Posterior vena cava (tissue), 2 donors: ENCODE measurements around the gene GGT6. TPM values are rescaled to one million over a fixed set of nuclear protein-coding genes. Genes with fewer than 3 reads are reported as not detected.
"Not testable (repeated sequence)": the region's sequence is repeated elsewhere in the genome, so short reads cannot be mapped to it uniquely, and the experiment has no call there.

Source experiments
- DNase-seq: peaks from one replicate; pipeline ENCODE4 v3.0.0-alpha.2; 2020; ENCODE audit warnings: low spot score
- intact Hi-C, 2 donors: fragments of 100-400 bp; cut with DNase I; formaldehyde crosslinking; loops; one replicate each; pipeline versions ENCODE4 v1.14.1 to v1.14.2; 2022 to 2023
- long read RNA-seq, 2 donors: library from polyadenylated mRNA; unstranded; transcript quantifications; one replicate each; pipeline ENCODE4 v2.0.0, GENCODE V29; 2020 to 2021
- total RNA-seq, 2 donors: library from RNA; stranded (reverse); fragmentation: NEBNext Ultra II Directional; extraction: Animal tissue kit (Norgen Biotek cat#: 25700); gene quantifications; one replicate each; pipeline ENCODE4 v1.2.1, GENCODE V29; 2021
- donor health status: DM: yes; HTN: yes; CAD: no.
- donor health status: DM: yes; HTN: yes; CAD: no.

GGT6 gene
- not detected for total RNA-seq
- long read RNA-seq, donor 1 = 0 reads
- long read RNA-seq, donor 2 = 0 reads

DNA sequence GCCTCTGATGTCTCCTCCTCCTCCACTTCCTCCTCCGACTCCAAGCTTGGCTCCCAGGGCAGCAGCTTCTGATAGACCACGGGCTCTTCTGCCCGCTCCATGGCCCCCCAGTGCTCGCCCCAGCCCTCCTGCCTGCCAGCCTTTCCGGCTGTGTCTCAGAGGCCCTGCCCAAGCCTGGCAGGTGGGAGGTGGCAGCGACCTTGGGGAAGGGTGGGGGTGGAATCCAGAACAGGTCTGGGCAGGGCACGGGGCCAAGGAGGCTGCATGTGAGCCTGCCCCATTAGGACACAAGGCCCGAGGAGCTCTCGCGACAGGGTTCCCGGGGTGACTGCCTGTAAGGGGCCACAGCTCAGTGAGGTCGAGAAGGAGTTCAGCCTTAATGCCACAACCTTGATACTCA lies at the start of gene GGT6:
TSS of gene GGT6 (minus strand) at position 157 of the 400 bp plus-strand sequence. CDS start at position 101, 56 bp downstream.
- DNase-seq = peak; percentile 66
- intact Hi-C loops = no loop called here

- DNase-seq = no peak
- intact Hi-C loops = no loop called here
Observed at GRCh38 chr17:4610162-4610561, 49.8 kb upstream of the GGT6 start.

DNA sequence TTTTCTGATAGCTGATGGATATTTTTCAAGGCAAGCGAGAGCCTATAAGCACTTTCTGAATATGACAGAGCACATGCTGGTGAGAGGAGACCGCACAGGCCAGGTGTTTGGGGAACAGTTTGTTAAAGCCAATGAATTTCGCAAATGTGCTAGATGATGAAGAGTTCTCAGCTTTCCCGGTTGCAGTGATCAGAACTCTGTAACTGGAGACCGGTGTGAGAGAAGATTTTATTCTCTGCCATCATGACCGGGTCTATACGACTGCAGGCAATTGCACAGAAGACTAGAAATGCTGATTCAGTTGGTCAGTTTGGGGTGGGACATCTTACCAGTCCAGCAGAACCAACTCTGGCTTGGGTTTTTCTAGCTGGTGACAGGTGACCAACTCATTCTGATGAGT lies 49.4 kb upstream of the GGT6 start:
- intact Hi-C loops = no loop called here
- no peak for DNase-seq

DNA sequence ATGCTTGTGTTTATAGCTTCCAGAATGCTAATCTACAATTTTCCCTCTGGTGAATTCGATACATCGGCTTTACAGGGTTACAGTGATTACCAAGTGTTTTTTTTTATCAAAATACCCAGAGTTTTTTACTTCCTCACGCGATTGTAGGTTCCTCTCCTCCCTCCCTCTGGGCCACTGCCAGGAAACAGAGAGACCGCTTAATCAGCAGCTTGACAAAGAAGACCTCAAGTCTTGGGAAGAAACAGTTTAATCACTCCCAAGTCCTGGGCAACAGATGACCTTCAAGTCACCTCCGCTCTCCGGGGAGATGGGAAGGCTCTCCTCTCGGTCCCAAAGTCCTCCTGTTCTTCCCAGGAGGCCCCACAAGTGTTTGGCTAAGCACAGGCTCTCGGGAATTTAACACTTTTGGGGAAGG lies 47.4 kb upstream of the GGT6 start:
- peak; percentile 92 for DNase-seq
- intact Hi-C loops = no loop called here

DNA sequence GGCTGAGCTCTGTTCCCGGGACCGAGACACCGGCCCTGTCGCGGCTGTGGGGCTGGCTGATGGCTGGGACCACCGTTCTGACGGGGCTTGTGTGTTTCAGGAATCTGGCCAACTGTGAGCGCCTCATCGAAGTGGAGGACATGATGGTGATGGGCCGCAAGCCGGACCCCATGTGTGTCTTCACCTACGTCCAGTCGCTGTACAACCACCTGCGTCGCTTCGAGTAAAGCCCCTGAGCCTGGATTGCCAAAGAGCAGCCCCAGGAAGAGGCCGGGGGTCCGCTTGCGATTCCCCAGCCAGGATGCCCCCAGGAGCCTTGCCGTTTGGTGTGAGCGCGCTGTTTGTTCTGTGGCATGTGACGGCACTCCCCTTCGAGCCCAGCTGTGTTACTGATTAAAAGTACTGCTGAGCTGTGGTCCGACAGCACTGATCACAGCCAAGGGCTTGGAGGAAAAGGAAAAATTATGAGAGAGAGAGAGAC lies 46.9 kb upstream of the GGT6 start:
- no peak for DNase-seq
- intact Hi-C loops = no loop called here

DNA sequence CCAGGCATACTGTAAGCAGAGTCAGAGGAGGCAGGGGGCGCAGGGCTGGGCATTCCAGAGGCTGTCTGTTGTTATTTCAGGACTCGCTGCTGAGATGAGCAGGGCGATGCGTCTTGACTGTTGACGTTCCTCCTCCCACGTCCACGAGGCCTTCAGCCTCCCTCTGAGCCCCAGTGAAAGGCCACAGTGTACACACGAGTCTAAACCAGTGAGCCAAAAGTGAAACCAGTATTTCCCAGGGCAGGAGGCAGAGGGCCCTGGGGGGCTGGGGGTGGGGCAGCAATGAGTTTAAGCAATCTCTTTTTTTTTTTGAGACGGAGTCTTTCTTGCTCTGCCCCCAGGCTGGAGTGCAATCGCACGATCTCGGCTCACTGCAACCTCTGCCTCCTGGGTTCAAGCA lies 45.4 kb upstream of the GGT6 start:
- DNase-seq = no peak

GRCh38 chr17:4604736-4605135 lies 44.4 kb upstream of the GGT6 start:
- DNase-seq, intact Hi-C loops: not testable (repeated sequence)

More for the DNA sequence above, 45.4 kb upstream of the GGT6 start:
- intact Hi-C loops = no loop called here

DNA sequence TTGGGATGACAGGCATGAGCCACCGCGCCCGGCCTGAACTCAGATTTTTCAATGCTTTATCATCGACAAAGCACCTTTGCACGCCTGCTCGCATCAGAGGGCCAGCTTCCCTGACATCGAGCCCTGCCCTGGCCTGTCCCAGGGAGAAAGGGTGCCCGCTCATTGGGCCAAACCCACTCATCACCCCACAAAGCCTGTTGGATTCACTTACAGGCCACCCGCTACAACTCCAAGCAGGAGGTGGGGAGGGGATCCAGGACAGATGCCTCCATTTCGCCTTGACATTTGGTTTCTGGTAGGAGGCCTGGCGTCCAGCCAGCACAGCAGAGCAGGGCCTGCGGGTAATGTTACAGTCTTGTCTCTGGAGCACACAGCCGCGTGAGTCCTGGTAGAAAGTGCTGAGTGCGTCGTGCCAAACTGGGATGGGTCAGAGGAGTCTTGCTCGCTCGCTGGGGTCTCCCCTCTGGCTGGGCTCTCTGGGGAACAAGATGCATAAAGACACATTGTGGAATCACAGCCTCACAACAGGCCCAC lies 43.8 kb upstream of the GGT6 start:
- intact Hi-C loops = no loop called here

GRCh38 chr17:4602041-4602440 lies 41.7 kb upstream of the GGT6 start:
- intact Hi-C loops = no loop called here
- no peak for DNase-seq

More for the DNA sequence above, 43.8 kb upstream of the GGT6 start:
- DNase-seq = no peak

DNA sequence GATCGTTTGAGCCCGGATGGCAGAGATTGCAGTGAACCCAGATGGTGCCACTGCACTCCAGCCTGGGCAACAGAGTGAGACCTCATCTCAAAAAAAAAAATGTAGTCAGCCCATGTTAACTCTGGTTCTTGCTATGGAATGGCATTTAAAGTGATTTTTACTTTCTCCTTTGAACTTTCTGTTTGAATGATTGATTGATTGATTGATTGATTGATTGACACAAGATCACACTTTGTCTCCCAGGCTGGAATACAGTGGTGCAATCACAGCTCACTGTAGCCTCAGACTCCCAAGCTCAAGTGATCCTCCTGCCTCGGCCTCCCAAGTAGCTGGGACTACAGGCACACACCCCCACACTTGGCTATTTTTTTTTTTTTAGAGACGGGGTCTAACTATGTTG lies 40.9 kb upstream of the GGT6 start:
- no peak for DNase-seq
- intact Hi-C loops = no loop called here

DNA sequence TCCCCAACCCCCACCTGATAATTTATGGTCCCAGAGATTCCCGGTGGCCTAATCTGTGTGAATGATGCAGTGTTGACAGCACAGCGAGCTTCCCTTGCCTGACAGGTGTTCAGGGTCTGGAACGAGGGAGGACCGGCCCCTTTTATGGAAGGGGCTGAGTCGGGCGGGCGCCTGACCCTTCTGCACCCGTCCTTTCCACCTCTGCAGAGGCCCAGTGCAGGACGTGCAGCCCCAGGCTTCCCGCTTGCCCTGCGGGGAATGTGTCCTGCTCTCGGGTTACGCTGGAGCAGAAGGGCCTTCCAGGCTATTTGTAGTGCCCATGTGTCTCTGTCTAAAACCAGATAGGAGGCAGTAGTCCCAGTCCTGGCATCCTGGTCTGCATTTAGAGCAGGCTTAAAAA lies 40.2 kb upstream of the GGT6 start:
- no peak for DNase-seq
- intact Hi-C loops = no loop called here

GRCh38 chr17:4599505-4600281 lies 39.3 kb upstream of the GGT6 start:
- DNase-seq = no peak
- intact Hi-C loops = no loop called here

DNA sequence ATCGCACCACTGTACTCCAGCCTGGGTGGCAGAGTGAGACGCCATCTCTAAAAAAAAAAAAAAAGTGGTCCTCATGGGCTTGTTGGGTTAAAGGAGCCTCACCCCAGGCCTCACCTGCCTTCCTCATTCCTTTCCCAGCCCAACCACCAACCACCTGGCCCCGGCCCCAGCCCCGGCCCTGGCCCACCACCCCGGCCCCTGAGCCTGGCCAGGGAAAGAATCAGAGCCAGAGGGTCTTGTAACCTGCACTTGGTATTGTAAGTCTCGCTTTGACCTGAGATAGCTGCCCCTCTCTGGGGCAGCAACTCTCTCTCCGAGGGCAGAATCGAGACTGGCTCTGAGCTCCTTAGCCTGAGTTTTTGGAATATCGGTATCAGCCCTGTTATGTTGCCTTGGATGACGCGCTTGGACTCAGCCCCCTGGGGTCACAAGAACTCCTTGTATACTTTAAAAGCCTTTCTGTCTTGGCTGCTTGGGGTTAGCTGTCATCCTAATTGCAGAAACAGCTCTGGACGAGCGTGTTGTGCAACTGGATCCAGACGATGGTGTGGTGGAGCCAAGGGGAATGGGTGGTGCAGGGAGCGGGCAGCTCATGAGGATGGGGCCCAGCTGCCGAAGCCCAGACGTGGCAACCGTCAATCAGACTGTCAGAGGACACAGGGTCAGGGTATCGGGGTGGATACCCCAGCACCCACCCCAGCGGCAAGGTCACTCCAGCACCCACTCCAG lies 38.6 kb upstream of the GGT6 start:
- peak; percentile 90 for DNase-seq
- intact Hi-C loops = no loop called here

DNA sequence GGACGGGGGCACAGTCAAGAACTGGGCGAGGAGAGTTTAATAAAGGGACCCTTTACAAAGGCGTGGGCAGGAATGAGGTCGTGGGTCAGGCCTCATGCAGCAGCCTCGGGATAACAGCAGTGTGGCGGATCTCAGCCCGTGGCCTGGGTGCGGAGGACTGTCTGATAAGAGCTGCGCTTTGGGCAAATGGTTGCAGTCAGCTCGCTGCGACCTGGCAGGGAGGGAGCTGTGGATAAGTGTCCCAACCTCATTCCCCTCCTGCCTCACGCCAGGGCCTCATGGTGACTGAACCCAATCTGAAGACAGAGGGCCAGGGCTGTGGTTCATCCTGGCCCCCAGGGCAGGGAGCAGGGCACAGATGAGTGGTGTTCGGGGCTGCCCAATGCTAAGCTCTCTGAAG lies 37.6 kb upstream of the GGT6 start:
- no peak for DNase-seq
- intact Hi-C loops = no loop called here

- intact Hi-C loops = no loop called here
Observed at GRCh38 chr17:4596636-4597380, 36.4 kb upstream of the GGT6 start.

GRCh38 chr17:4595685-4596342 lies 35.4 kb upstream of the GGT6 start:
- intact Hi-C loops, DNase-seq: not testable (repeated sequence)

More at GRCh38 chr17:4596636-4597380, 36.4 kb upstream of the GGT6 start:
- DNase-seq = no peak

GRCh38 chr17:4594931-4595684 lies 34.7 kb upstream of the GGT6 start:
- DNase-seq = no peak
- intact Hi-C loops = no loop called here

GRCh38 chr17:4594406-4594805 lies 34.0 kb upstream of the GGT6 start:
- DNase-seq = no peak
- intact Hi-C loops = no loop called here
